Neural progenitor cell (in vitro differentiated cells): ENCODE measurements around the gene TRAF7.

Experiments used
- CTCF ChIP-seq: fragments of 200-600 bp; sonication (generic); IDR thresholded peaks from 2 replicates; pipeline ENCODE4 v1.5.1; 2017; ENCODE audit warnings: antibody characterized with exemption, mild to moderate bottlenecking
- EZH2 ChIP-seq: fragments of 200-600 bp; sonication (generic); IDR thresholded peaks from 2 replicates; pipeline ENCODE4 v1.6.1; 2017; ENCODE audit warnings: antibody characterized with exemption, mild to moderate bottlenecking, moderate library complexity
- EZH2phosphoT487 ChIP-seq: fragments of 200-600 bp; sonication (generic); IDR thresholded peaks from 2 replicates; pipeline ENCODE4 v1.6.1; 2017; ENCODE audit warnings: antibody characterized with exemption

GRCh38 chr16:2211923-2212347, 56.4 kb downstream of the TRAF7 start:
- TF ChIP-seq EZH2phosphoT487 = no peak
- TF ChIP-seq CTCF = no peak
- TF ChIP-seq EZH2 = no peak
